WI38 (cell line): Measurements from ENCODE around the gene GOLGA6L7.
"Not testable (repeated sequence)": the region's sequence is repeated elsewhere in the genome, so short reads cannot be mapped to it uniquely, and the experiment has no call there.

Source experiments
- H3K4me3 ChIP-seq: 2 replicates; pipeline ENCODE4 v1.5.1; 2011; ENCODE audit warnings: low read depth, mild to moderate bottlenecking, control low read depth, low read length
- CTCF ChIP-seq: IDR thresholded peaks from 2 replicates; pipeline ENCODE4 v1.5.1; 2012; ENCODE audit warnings: low read depth, mild to moderate bottlenecking, control low read depth, low read length

GOLGA6L7 gene

GRCh38 chr15:28873006-28873405 lies 24.6 kb upstream of the GOLGA6L7 start:
- no peak overlapping the region for H3K4me3 ChIP-seq
- TF ChIP-seq CTCF, result no peak

- H3K4me3 ChIP-seq, result no peak overlapping the region
- TF ChIP-seq CTCF, result no peak
Measured at GRCh38 chr15:28871168-28871567, 22.7 kb upstream of the GOLGA6L7 start.

- no peak overlapping the region for H3K4me3 ChIP-seq
- TF ChIP-seq CTCF, result no peak
Measured at GRCh38 chr15:28868744-28869345, 20.4 kb upstream of the GOLGA6L7 start.

- not testable (repeated sequence) for H3K4me3 ChIP-seq
Measured at GRCh38 chr15:28861589-28862293, 13.3 kb upstream of the GOLGA6L7 start.

- TF ChIP-seq CTCF, result no peak
Measured at GRCh38 chr15:28861031-28861534, 12.6 kb upstream of the GOLGA6L7 start.

GRCh38 chr15:28854578-28854977 lies 6.1 kb upstream of the GOLGA6L7 start:
- not testable (repeated sequence) for H3K4me3 ChIP-seq

More at GRCh38 chr15:28861031-28861534, 12.6 kb upstream of the GOLGA6L7 start:
- no peak overlapping the region for H3K4me3 ChIP-seq

GRCh38 chr15:28853654-28854053 lies 5.2 kb upstream of the GOLGA6L7 start:
- not testable (repeated sequence) for H3K4me3 ChIP-seq

GRCh38 chr15:28849766-28850165 lies 1.3 kb upstream of the GOLGA6L7 start:
- not testable (repeated sequence) for H3K4me3 ChIP-seq

GRCh38 chr15:28849271-28849670 lies 827 bp upstream of the GOLGA6L7 start:
- not testable (repeated sequence) for H3K4me3 ChIP-seq

- not testable (repeated sequence) for H3K4me3 ChIP-seq
Measured at GRCh38 chr15:28847959-28848358, 485 bp downstream of the GOLGA6L7 start.

- not testable (repeated sequence) for H3K4me3 ChIP-seq
Measured at GRCh38 chr15:28847247-28847646, 1.2 kb downstream of the GOLGA6L7 start.

GRCh38 chr15:28844147-28844546 lies 4.3 kb downstream of the GOLGA6L7 start:
- not testable (repeated sequence) for H3K4me3 ChIP-seq

GRCh38 chr15:28843520-28843919 lies 4.9 kb downstream of the GOLGA6L7 start:
- not testable (repeated sequence) for H3K4me3 ChIP-seq

- H3K4me3 ChIP-seq, result not testable (repeated sequence)
Measured at GRCh38 chr15:28842210-28842609, 6.2 kb downstream of the GOLGA6L7 start.

GRCh38 chr15:28840285-28840684 lies 8.2 kb downstream of the GOLGA6L7 start:
- H3K4me3 ChIP-seq, result not testable (repeated sequence)
